ENCODE data around the gene CD8A.
A peak's percentile ranks its signal among the peaks of the same experiment; 100 is the strongest.
"Not testable (repeated sequence)": the region's sequence is repeated elsewhere in the genome, so short reads cannot be mapped to it uniquely, and the experiment has no call there.

CD8A gene

DNA sequence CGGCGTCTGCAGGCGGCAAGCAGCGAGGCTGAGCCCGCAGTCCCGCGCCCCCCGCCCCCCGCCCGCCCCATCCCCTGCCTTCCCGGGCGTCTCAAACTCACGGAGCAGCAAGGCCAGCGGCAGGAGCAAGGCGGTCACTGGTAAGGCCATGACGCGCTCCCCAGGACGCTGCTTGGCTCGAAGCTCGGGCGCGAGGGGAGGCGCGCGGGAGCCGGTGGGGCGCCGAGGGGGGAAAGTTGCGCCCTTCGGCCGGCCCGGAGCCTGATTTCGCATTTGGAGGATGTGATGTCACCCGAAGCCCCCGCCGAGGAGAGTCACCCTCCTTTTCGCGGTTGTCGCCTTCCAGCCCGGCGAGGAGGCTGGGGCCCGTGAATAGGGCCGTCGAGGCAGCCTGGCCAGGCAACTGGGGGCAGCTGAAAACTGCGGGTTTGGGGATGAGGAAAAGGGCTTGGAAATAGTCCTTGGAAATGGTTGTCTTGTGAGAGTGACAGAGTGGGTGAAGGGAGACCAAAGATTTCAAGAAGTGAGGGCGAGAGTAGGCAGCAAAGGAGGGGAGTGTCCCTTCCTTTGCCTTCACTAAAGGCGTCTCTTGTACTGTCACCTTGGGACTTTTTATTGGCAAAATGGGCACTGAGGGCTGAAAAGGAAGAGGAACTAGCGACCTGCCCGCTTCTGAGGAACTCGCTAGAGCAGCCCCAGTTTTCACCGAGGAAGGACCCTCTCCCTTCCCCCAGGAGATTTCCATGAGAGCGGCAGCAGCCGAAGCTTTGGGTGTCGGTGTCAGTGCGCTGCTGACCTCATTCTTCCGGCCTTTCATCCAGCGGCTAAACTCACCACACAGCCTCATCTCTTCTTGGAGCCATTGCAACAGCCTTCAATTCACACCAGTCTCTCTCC lies at the start of gene CD8A:
Gene CD8A (minus strand): TSS at position 238 of the 897 bp plus-strand sequence. CDS start 88 bp downstream, at position 150.
- DNase-seq = no peak

DNA sequence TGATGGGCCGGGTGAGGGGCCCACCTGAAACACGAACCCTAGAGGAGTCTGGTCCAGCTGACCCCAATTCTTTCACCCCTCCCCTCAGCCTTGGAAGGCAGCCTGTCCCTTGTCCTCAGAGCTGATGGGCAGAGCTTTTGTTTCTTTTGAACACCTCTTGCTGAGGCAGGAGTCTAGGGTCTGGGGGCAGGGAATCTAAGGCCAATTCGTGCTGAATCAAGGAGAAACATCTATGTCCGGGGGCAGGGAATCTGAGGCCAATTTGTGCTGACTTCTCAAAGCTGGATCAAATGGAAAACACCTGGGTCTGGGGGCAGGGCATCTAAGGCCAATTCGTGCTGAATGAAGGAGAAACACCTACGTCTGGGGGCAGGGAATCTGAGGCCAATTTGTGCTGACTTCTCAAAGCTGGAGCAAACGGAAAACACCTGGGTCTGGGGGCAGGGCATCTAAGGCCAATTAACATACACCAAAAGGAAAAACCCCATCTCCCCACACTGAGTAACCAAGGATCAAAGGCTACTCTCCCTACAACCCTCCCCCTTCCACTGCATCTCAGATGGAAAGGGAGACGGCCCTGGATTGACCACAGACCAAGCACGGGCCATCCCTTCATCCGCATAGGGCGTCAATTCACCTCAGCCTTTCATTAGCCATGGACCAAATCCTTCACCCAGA lies 49.3 kb upstream of the CD8A start:
- not testable (repeated sequence) for DNase-seq

DNA sequence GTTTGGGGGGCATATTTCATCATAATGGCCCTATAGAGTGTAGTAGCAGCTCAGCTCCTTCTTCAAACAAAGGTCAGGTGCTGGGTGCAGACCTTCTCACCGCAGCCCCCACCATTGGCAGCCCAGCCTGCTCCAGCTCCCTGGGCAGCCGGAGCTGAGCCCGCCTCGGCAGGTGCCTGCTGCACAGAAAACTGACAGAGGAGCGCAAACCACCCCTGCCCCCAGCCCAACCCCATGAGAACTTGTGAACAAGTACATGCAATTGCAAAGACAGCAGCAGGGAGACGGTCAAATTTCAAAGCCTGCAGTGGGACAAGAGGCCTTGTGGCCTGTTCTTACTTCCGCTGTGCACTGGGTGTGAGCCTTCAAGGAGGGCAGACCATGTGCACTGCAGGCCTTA lies 48.7 kb upstream of the CD8A start:
- not testable (repeated sequence) for DNase-seq

DNA sequence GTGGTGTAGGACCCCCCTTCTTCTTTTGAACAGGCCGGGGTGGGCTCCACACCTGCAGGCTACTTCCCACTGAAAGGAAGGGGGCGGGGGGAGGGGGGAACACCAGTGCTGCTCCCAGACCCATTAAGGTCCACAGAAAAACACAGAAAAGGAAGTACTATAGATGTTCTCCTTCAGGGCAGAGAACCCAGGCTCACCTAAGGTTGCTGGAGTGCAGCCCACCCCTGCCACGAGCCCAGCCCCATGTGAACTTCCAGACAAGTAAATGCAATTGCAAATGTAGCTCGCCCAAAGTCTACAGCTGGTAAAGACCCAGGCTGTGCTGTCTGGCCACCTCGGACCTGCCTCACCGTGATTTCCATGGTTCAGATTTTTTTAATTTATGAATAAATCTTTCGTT lies 47.0 kb upstream of the CD8A start:
- DNase-seq = not testable (repeated sequence)

DNA sequence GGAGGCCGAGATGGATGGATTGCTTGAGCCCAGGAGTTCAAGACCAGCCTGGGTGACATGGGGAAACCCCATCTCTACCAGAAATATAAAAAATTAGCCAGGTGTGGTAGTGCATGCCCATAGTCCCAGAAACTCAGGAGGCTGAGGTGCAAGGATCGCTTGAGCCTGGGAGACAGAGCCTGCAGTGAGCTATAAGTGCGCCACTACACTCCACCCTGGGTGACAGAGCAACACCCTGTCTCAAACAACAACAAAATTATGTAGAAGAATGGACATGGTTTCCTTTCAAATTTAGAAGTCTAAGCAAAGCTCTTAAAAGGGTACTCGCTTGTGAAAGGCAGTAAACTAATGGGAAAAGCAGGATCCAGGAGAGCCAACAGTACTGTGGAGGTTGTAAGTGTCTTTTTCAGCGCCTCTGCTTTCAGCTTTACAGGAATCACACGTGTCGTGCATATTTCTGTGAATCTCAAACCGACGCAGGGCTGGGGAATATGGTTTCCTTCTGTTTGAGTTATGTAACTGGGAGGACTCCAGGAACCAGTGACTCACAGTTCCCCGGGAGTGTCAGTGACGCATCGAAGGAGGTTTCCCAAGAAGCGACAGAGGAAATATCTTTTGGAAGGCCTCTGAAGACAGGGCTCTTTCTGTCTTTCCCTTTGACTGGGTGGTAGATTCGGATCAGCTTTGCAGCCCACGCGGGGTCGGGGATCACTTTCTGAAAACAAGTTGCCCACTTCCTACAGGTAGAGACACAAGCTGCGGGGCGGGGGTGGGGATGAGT lies 46.4 kb upstream of the CD8A start:
- DNase-seq = not testable (repeated sequence)

DNA sequence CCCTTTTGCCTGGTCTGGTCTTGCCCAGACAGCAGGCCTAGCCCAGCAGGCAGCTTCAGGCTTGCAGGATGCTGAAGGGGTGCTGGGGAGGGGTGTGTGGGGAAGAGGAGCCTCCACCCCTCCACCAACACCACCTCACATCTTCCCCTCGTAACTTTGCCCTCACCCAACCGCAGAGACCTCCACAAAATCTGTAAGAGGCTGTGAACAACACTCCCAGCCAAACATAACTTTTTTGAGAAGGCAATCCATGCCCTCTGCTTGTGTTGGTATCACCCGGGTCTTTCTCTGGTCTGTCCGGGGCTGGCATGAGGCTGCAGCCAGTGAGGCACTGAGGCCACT lies 44.8 kb upstream of the CD8A start:
- not testable (repeated sequence) for DNase-seq

DNA sequence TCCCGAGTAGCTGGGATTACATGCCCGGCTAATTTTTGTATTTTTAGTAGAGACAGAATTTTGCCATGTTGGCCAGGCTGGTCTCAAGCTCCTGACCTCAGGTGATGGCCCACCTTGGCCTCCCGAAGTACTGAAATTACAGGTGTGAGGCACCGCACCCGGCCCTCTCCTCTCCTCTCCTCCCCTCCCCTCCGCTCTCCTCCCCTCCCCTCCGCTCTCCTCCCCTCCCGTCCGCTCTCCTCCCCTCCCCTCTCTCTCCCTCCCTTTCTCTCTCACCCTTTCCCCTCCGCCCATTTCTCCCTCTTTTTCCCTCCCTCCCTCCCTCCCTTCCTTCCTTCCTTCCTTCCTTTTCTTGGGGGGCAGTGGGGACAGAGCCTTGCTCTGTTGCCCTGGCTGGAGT lies 42.6 kb upstream of the CD8A start:
- DNase-seq = no peak

DNA sequence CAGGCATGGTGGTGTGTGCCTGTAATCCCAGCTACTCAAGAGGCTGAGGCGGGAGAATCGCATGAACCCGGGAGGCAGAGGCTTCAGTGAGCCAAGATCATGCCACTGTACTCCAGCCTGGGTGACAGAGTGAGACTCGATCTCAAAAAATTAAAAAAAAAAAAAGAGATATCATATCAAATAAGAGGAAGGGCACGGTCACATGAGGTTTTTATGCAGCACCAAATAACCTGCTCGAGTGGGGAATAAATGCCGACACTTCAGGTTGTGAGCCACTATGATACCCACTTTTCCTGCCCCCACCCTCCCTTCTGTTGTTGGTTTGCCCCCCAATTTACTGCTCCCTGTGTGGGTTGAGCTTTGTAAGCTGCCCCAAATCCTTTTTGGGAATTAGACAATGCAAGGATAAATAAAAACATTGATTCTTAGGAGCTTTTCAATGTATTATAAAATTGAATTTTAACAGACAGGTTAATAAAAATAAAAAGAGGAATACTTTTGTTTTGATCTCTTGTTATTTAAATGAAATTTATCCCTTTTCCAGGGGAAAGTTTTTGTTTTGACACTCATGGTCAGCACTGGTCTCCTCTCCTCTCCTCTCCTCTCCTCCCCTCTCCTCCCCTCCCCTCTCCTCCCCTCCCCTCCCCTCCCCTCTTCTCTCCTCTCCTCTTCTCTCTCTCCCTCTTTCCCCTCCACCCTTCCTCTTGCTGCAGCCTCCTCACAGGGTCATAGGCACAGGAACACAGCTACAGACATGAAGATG lies 41.8 kb upstream of the CD8A start:
- DNase-seq = no peak

DNA sequence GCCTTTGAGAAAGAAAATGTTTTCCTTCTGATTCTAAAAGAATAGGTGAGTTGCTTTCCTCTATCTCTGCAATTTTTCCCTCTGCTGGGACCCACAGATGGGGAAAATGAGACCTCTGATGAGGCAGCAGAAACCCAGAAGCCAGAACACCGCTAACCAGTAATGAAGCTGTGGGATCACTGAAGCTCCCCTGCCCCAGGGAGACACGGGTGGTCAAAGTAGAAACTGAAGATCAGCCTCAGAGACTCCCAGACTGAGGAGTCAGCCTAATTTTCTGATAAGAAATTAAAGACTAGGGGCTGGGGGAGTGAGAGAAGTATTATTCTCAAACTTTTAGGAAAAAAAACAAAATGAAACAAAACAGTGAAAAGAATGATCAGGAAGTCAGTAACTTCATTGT lies 40.8 kb upstream of the CD8A start:
- DNase-seq = no peak

DNA sequence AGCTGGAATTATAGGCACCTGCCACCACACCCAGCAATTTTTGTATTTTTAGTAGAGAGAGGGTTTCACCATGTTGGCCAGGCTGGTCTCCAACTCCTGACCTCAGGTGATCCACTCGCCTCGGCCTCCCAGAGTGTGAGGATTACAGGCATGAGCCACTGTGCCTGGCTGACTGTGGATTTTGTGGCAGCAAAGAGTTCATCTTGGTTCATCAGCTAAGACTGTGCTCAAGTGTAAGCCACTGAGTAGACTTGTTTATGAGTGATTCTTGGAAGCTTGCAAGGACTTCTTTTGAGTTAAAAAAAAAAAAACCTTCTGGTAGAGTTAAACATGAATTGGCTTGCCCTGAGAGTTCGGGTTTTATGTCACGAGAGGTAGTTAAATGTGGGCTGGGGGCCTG lies 36.2 kb upstream of the CD8A start:
- no peak for DNase-seq

DNA sequence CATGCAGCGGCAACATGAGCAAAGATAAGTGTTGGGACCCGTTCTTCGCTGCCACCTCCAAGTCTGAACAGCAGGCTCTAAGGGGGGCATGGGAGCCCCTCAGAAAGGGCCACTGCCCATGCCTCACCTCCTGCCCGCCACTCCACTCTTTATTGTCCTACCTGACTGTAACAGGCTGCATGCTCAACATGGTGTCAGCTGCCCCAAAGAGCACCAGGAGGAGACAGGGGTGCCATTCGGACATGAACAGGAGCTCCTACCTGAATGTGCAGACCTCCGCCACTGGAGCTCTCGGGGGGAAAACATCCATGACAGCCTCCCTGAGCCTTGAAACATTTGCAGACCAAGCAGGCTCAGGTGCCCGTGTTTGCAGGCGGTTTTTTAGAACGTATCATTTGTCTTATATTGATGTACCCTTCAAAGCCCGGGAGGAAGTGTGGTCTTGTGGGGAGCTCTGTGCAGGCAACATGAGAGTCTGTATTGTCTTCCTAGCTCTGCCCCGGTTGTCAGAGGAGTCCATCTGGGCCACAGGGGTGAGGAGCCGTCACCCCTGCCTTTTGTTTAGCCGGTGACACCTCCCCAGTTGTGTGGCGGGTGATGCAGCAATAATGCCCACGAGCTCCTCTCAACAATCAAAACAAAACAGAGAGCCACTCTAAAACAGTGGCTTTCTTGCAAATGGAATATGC lies 35.1 kb upstream of the CD8A start:
- peak in 1 of 4 experiments; percentile 14 for DNase-seq

DNA sequence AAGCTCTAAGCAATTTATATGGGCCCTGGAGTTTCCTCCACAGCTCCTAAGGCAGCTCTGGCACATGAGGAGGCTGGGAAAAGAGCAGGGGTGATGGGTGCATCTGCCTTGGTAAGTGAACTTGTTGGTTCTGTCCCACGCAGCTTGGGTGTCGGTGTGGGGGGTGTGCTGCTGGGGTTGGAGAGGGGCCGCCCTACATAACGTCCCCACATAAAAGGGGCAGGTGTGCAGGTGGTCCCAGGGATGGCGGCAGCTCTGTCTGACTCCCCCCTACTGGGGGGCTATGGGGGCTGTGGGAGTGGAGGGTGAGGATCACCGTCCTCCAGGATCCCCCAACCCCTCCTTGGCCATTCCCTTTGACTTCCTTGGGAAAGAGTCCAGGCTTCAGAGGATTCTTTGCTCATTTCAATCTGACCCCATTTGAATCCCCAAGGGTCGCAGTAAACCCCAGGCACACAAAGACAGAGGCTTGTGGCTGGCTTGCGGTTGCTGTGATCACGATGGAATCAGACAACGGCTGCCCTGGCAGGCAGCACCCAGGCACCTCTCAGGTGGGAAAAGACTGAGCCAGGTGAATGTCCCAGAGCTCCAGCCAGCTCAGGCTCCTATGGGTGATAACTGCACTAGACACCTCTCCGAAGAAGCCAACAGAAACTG lies 34.5 kb upstream of the CD8A start:
- no peak for DNase-seq

DNA sequence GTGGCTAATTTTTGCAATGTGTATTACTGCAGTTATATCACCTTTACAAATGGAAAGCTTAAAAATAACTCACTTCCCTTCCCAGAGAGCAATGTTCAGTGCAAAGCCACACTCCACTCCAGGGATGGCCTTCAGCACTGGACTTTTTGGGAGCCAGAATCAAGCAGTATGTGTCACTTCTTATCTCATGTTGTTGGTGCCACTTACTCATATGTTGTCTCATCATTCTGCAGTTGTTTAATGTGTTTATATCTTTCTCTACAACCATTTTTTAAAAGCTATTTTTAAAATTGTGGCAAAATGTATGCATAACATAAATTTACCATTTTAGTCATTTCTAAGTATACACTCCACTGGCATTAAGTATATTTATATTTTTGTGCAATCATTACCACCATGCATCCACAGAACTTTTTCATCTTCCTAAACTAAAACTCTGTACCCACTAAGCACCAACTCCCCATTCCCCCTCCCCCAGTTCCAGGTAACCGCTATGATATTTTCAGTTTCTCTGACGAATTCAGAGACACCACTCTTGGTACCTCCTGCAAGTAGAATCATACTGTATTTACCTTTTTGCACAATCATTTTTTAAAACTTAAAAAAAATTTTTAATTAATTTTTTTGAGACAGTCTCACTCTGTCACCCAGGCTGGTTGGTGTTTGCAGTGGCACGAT lies 32.1 kb upstream of the CD8A start:
- no peak for DNase-seq

DNA sequence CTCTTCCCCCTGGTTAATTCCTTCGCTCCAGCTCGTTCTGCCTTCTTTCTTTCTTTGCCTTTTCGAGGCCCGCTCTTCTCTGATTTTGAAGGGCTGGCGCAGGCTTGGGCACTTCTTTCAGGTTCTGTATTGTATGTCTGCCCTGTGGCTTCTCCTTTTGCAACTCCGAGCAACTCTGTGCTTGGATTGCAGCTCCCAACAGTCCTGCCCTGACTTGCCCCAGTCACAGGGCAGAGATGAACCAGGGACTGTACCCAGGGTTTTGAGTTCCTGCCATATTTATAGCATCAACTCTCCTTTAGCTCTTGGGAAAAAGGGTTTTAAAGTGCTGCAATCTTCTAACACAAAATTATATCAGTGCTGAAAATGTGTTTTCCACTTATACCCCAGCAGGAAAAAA lies 31.1 kb upstream of the CD8A start:
- DNase-seq = no peak

DNA sequence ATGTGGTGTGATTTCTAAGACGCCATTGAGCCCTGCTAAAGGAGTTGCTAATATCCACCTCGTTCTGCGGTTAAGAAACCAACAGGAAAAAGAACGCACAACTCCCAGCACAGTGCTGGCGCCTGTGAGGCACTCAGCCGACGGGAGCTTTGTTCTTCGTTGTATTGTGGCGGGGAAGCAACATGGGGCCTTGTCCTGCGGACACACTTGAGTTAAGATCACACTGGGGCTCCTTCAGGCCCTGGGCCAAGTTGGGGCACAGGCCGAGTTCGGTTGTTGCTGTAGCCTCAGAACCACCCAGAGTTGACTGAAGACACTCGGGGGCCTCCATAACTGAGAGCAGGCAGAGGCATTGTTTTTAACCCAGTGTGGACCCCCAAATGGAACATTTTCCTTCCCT lies 30.6 kb upstream of the CD8A start:
- DNase-seq = no peak

DNA sequence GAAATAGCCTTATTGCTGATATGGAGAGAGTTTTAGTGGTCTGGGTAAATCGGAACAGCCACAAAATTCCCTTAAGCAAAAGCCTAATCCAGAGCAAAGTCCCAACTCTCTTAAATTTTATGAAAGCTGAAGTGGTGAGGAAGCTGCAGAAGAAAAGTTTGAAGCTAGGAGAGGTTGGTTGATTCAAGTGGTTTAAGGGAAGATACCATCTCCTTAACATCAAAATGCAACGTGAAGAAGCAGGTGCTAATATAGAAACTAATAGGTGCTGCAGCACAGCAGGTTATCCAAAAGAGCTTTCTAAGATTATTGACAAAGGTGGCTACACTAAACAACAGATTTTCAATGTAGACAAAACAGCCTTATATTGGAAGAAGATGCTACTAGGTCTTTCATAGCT lies 28.2 kb upstream of the CD8A start:
- DNase-seq = no peak

DNA sequence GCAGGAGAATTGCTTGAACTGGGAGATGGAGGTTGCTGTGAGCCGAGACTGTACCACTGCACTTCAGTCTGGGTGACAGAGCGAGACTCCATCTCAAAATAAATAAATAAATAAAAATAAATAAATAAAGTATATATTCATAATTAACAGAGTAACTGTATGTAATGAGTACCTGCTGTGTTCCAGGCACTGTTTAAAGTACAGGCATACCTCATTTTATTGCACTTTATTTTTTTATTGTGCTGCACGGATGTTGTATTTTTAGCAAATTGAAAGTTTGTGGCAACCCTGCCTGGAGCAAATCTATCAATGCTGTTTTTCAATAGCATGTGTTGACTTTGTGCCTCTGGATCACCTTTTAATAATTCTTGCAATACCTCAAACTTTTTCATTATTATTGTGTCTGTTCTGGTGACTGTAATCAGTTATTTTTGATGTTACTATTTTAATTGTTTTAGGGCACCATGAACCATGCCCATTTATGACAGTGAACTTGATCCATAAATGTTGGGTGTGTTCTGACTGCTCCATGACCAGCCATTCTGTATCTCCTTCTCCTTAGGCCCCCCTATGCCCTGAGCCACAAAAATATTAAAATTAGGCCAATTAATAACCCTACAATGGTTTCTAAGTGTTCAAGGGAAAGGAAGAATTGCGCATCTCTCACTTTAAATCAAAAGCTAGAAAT lies 27.5 kb upstream of the CD8A start:
- no peak for DNase-seq

DNA sequence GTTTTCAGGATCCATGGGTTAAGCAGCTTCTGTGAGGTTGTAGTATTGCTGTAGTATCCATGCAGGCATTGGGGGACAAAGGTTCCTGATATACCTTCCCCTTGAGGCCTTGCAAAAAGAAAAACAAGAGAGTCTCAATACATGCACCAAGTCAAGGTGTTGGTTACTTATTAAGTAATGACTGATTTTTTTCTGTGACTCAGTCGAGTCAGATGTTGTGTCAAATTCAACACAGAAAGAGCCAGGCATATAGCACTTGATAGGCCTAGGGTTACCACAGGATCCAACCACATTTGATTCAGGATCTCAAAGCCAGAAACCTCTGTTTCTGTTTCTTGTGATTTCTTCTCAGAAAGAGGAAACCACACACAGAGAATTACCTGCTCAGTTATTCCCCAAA lies 24.9 kb upstream of the CD8A start:
- no peak for DNase-seq

DNA sequence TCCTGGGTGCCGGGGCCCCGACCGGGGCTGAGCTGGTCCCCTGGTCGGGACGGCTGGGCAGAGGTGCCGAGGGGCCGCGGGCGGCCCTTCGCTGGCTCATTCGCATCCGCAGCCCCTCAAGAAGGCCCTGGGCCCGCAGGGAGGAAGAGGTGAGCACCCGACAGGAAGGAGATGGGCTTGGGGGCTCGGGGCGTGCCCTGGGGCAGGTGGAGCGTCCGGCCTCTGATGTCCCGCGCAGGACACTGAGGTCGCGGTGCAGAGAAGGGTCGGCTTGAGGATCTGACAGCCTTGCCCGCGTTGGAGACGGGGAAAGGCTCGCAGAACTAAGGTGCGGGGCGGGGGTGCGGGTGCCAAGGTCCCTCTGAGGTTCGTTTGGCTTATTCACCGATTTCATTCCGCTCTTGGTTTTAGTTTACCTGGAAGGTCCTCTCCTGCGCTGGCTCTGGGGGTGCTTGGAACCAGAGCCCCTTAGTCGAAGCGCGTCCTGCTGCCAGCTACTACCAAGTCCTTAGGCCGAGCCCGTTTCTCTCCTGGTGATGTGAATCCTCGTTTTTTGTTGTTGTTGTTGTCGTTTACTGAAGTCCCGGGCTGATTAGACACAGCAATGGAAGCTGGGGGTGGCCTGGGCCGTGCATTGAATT lies 18.9 kb upstream of the CD8A start:
- DNase-seq = no peak

Data from activated naive CD4-positive, alpha-beta T cell (primary cell).